A673 (cell line): ENCODE measurements around the gene ABI1. TPM values are rescaled to one million over a fixed set of nuclear protein-coding genes. Genes with fewer than 3 reads are reported as not detected.

Experiments used
- BruUV-seq: library from RNA; stranded (reverse); fragments of 400-500 nt; replicated peaks from 2 replicates; lab custom pipeline; 2021; lab: Mats Ljungman, UMichigan
- CTCF ChIA-PET: fragments of 300-600 bp; sonication (Branson Sonifier 250); formaldehyde crosslinking; loops from one replicate; lab custom pipeline; 2022; ENCODE audit warnings: antibody characterized with exemption; lab: Charles Lee
- POLR2A ChIA-PET: fragments of 300-600 bp; sonication (Branson Sonifier 250); formaldehyde crosslinking; loops from one replicate; lab custom pipeline; 2022; ENCODE audit warnings: antibody characterized with exemption; ENCODE audit not compliant: low non-redundant PET; lab: Charles Lee
- DNase-seq: peaks from one replicate; pipeline ENCODE4 v3.0.0-alpha.2; 2015; ENCODE audit warnings: low spot score
- H3K27ac ChIP-seq: fragments of 200-600 bp; sonication (generic); 2 replicates; pipeline ENCODE4 v1.5.1; 2016; ENCODE audit warnings: mixed run types, low read depth, mild to moderate bottlenecking, mixed read lengths, antibody characterized with exemption, low read length; ENCODE audit not compliant: poor library complexity, severe bottlenecking
- H3K27me3 ChIP-seq: fragments of 200-600 bp; sonication (generic); replicated peaks from 2 replicates; pipeline ENCODE4 v1.6.1; 2017; ENCODE audit warnings: mixed run types, low read depth, mild to moderate bottlenecking, mixed read lengths, antibody characterized with exemption, low read length; ENCODE audit not compliant: insufficient read depth, poor library complexity
- H3K36me3 ChIP-seq: fragments of 200-600 bp; sonication (generic); 2 replicates; pipeline ENCODE4 v1.6.1; 2016; ENCODE audit warnings: mixed run types, mild to moderate bottlenecking, mixed read lengths, antibody characterized with exemption, low read length; ENCODE audit not compliant: insufficient read depth, poor library complexity, severe bottlenecking
- H3K4me1 ChIP-seq: fragments of 200-600 bp; sonication (generic); 2 replicates; pipeline ENCODE4 v1.6.1; 2017; ENCODE audit warnings: mixed run types, mild to moderate bottlenecking, mixed read lengths, antibody characterized with exemption, low read length; ENCODE audit not compliant: insufficient read depth, poor library complexity, severe bottlenecking
- H3K4me3 ChIP-seq: fragments of 200-600 bp; sonication (generic); 2 replicates; pipeline ENCODE4 v1.5.1; 2016; ENCODE audit warnings: low read depth, mixed run types, mild to moderate bottlenecking, mixed read lengths, low read length; ENCODE audit not compliant: poor library complexity, severe bottlenecking
- H3K9me3 ChIP-seq: fragments of 200-600 bp; sonication (generic); 2 replicates; pipeline ENCODE4 v1.6.1; 2016; ENCODE audit warnings: mixed run types, low read depth, mild to moderate bottlenecking, mixed read lengths, antibody characterized with exemption, low read length; ENCODE audit not compliant: poor library complexity, severe bottlenecking
- EZH2 ChIP-seq: fragments of 200-600 bp; sonication (generic); IDR thresholded peaks from 2 replicates; pipeline ENCODE4 v1.6.1; 2017; ENCODE audit warnings: borderline replicate concordance, low read depth, mild to moderate bottlenecking, mixed read lengths, antibody characterized with exemption, low read length; ENCODE audit not compliant: poor library complexity, severe bottlenecking
- intact Hi-C: fragments of 100-400 bp; cut with micrococcal nuclease; formaldehyde crosslinking; loops from one replicate; pipeline ENCODE4 v1.10.0; 2022; ENCODE audit not compliant: unreplicated experiment
- total RNA-seq: library from RNA; stranded (reverse); gene quantifications from 2 replicates; pipeline ENCODE4 v1.2.3, GENCODE V29; 2021
- TF ChIP-seq, protein P1 (sequence below): fragments of 300-800, 200-600 bp; sonication (generic); conservative IDR thresholded peaks from 2 replicates; pipeline ENCODE4 v1.5.1; 2017; ENCODE audit warnings: low read depth, mild to moderate bottlenecking, antibody characterized with exemption, low read length, moderate library complexity, mixed read lengths

Gene ABI1
- total RNA-seq, 1 experiment from 2014 or later: 70.5 TPM

DNA sequence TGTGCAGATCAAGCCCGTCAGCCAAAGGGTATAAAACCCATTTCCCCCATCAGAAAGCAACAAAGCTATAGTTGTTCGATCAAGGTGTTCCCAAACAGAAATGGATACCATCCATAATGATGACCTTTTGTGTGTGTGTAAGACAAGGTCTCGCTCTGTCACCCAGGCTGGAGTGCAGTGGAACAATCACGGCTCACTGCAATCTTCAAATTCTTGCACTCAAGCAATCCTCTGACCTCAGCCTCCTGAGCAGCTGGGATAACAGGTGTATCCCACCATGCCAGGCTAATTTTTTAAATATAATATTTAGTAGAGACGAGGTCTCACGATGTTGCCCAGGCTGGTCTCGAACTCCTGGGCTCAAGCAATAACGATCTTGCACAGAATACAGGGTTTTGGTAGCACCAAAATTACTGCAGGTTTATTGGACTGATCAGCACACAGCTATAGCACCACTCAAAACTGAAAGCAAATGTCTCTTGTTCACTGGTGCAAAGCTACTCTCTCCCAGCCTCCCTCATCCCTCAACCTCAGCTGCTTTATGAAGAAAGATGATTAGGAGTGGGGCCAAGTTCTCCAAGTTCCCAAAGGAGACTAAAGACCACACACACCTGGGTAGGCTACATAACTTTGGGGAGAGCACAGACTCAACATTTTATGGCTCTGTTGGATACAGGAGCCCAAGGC, 80.5 kb downstream of the ABI1 start:
- Histone ChIP-seq H3K27me3 (no peaks in the 10 kb centered on the region), H3K9me3 (no peaks in the 10 kb centered on the region), H3K4me1 (no peaks in the 10 kb centered on the region), H3K27ac (no peak overlapping the region), H3K4me3 (no peak overlapping the region), H3K36me3 (no peaks in the 10 kb centered on the region)
- ChIA-PET POLR2A (no interaction called here), CTCF (no interaction called here)
- intact Hi-C loops: no loop called here
- DNase-seq: no peak
- no TSS peak for BruUV-seq
- TF ChIP-seq EZH2: no peak
- TF ChIP-seq, protein P1, sequence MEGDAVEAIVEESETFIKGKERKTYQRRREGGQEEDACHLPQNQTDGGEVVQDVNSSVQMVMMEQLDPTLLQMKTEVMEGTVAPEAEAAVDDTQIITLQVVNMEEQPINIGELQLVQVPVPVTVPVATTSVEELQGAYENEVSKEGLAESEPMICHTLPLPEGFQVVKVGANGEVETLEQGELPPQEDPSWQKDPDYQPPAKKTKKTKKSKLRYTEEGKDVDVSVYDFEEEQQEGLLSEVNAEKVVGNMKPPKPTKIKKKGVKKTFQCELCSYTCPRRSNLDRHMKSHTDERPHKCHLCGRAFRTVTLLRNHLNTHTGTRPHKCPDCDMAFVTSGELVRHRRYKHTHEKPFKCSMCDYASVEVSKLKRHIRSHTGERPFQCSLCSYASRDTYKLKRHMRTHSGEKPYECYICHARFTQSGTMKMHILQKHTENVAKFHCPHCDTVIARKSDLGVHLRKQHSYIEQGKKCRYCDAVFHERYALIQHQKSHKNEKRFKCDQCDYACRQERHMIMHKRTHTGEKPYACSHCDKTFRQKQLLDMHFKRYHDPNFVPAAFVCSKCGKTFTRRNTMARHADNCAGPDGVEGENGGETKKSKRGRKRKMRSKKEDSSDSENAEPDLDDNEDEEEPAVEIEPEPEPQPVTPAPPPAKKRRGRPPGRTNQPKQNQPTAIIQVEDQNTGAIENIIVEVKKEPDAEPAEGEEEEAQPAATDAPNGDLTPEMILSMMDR: no peak

DNA sequence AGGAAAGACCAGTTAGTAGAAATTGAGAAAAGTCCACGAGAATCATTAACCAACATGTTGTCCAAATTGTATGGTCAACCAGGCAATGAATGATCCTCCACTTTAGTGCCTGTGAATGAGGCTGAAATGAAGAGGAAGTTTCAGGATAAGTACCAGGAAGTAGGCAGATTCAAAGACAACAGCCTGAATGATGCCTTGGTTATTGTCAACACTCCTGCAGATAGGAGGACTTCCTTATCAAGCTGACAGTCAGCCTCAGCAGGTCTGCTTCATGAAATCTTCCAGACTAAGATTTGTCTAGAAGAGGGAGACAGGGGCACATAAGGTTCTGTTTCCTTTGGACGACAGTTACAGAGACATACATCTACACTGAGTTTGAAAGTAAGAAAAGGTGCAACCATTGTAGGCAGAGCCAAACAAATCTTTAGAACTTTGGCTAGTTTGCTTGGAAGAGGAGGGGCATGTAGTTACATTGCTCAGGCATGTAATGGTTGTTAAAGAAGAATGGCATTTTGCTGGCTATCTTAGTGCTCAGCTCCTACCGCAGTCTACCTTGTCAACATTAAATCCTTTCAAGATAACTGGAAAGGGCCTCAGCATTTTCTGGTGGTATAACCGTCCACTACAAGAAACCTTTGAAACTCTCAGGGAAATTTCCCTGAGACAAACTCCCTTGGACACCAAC, 81.4 kb downstream of the ABI1 start:
- Histone ChIP-seq H3K27me3 (no peaks in the 10 kb centered on the region), H3K9me3 (no peaks in the 10 kb centered on the region), H3K36me3 (no peaks in the 10 kb centered on the region), H3K4me3 (no peak overlapping the region), H3K27ac (no peak overlapping the region), H3K4me1 (no peaks in the 10 kb centered on the region)
- no peak for TF ChIP-seq EZH2
- TF ChIP-seq, protein P1: no peak
- ChIA-PET CTCF (no interaction called here), POLR2A (no interaction called here)
- DNase-seq: no peak
- intact Hi-C loops: no loop called here
- no TSS peak for BruUV-seq

DNA sequence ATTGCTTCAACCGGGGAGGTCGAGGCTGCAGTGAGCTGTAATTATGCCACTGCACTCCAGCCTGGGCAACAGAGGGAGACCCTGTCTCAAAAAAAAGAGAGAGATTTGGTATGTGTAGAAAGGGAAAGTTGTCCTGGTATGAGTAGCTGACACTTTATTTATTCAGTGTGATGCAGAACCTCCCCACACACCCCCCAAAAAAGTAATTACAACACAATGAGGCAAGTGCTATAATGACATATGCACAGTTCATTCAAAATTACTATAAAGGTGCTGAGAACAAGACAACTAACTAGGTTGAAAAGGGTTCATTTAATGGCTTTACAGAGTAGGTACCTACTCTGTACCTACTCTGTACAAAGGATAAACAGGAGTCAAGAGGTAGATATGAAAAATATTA, 83.1 kb downstream of the ABI1 start:
- no peak for DNase-seq
- CTCF ChIA-PET: no interaction called here
- Histone ChIP-seq H3K27me3 (no peaks in the 10 kb centered on the region), H3K27ac (no peak overlapping the region), H3K36me3 (no peaks in the 10 kb centered on the region), H3K4me3 (no peak overlapping the region), H3K4me1 (no peaks in the 10 kb centered on the region), H3K9me3 (no peaks in the 10 kb centered on the region)
- intact Hi-C loops: no loop called here
- POLR2A ChIA-PET: no interaction called here
- TF ChIP-seq, protein P1: no peak
- TF ChIP-seq EZH2: no peak
- no TSS peak for BruUV-seq
